CD4-positive, alpha-beta T cell treated with Interleukin-12 subunit alpha and Interleukin-12 subunit beta, for 1 hour (primary cell): ENCODE results near the gene RALB.

Experiments used
- DNase-seq: peaks from one replicate; pipeline ENCODE4 v3.0.0-alpha.2; 2020

RALB gene

GRCh38 chr2:120267348-120267747 is 14.7 kb downstream of the RALB start:
- no peak for DNase-seq

- no peak for DNase-seq
Observed at GRCh38 chr2:120269076-120269744, 16.6 kb downstream of the RALB start.

- DNase-seq: no peak
Observed at GRCh38 chr2:120269816-120270215, 17.2 kb downstream of the RALB start.

GRCh38 chr2:120271711-120272379 is 19.2 kb downstream of the RALB start:
- DNase-seq: no peak

- no peak for DNase-seq
Observed at GRCh38 chr2:120272763-120273481, 20.3 kb downstream of the RALB start.

- DNase-seq: no peak
Observed at GRCh38 chr2:120275617-120276400, 23.2 kb downstream of the RALB start.

GRCh38 chr2:120277505-120278205 is 25.0 kb downstream of the RALB start:
- DNase-seq: no peak

GRCh38 chr2:120278901-120279300 is 26.2 kb downstream of the RALB start:
- DNase-seq: no peak

- DNase-seq: no peak
Observed at GRCh38 chr2:120279708-120280107, 27.1 kb downstream of the RALB start.

- no peak for DNase-seq
Observed at GRCh38 chr2:120283649-120284048, 31.0 kb downstream of the RALB start.

GRCh38 chr2:120285056-120285455 is 32.4 kb downstream of the RALB start:
- DNase-seq: no peak

GRCh38 chr2:120287183-120288015 is 34.7 kb downstream of the RALB start:
- no peak for DNase-seq

GRCh38 chr2:120288016-120288373 is 35.3 kb downstream of the RALB start:
- DNase-seq: no peak

GRCh38 chr2:120289221-120289906 is 36.7 kb downstream of the RALB start:
- no peak for DNase-seq

GRCh38 chr2:120290737-120291136 is 38.1 kb downstream of the RALB start:
- no peak for DNase-seq

- DNase-seq: no peak
Observed at GRCh38 chr2:120291401-120292311, 39.0 kb downstream of the RALB start.

- no peak for DNase-seq
Observed at GRCh38 chr2:120293096-120294007, 40.7 kb downstream of the RALB start.

GRCh38 chr2:120294008-120294340 is 41.3 kb downstream of the RALB start:
- no peak for DNase-seq
